HepG2 (cell line): ENCODE data around the gene OMG. TPM values are rescaled to one million over a fixed set of nuclear protein-coding genes. Genes with fewer than 3 reads are reported as not detected.

Experiments
- ATAC-seq: fragments of 200-7000 bp; cut with Tn5 transposase; 3 replicates; pipeline ENCODE4 v1.9.1; 2020; ENCODE audit warnings: mild to moderate bottlenecking, moderate library complexity
- BruUV-seq: library from RNA; stranded (reverse); fragments of 400-500 nt; replicated peaks from 2 replicates; lab custom pipeline; 2021; lab: Mats Ljungman, UMichigan
- CTCF ChIA-PET: fragments of 300-600 bp; formaldehyde crosslinking; extraction: SDS; loops from one replicate; lab custom pipeline; 2021; ENCODE audit warnings: low total read pairs, inconsistent platforms, low intra/inter-chr PET ratio; lab: Yijun Ruan, JAX
- POLR2A ChIA-PET: fragments of 350-600 bp; sonication (Branson Sonifier 250); formaldehyde crosslinking; loops from one replicate; lab custom pipeline; 2020; ENCODE audit warnings: antibody characterized with exemption, inconsistent platforms; lab: Yijun Ruan, JAX
- DNase-seq: peaks from one replicate; pipeline ENCODE4 v3.0.0-alpha.2; 2015; ENCODE audit warnings: low spot score
- FAIRE-seq: peaks from 3 replicates; lab custom pipeline; 2011; peaks lifted over from hg19 to GRCh38; lab: Jason Lieb, UNC
- H2AFZ ChIP-seq: one replicate; pipeline ENCODE4 v1.6.1; 2011; ENCODE audit warnings: low read length, inconsistent platforms
- H3K27ac ChIP-seq: fragments of 300-600 bp; 3 replicates; pipeline ENCODE4 v1.8.0; 2011; ENCODE audit warnings: mixed run types, mild to moderate bottlenecking, mixed read lengths, low read length, inconsistent platforms; ENCODE audit not compliant: insufficient read depth; ENCODE audit errors: extremely low read length
- H3K27me3 ChIP-seq, 2 experiments: fragments of 200-600 bp in 1 of 2; 2 replicates in 1 of 2; 3 replicates in 1 of 2; pipeline versions ENCODE4 v1.6.0 to v1.8.0; 2011; ENCODE audit warnings: low read length in 2 of 2, mild to moderate bottlenecking in 2 of 2, moderate library complexity in 2 of 2, inconsistent platforms in 1 of 2; ENCODE audit not compliant: insufficient read depth in 2 of 2, control insufficient read depth in 1 of 2
- H3K36me3 ChIP-seq, 2 experiments: fragments of 200-600 bp in 1 of 2; replicated peaks in 1 of 2; 2 replicates in 1 of 2; 3 replicates in 1 of 2; pipeline versions ENCODE4 v1.5.1 to v1.8.0; 2011; ENCODE audit warnings: low read length in 2 of 2, inconsistent platforms in 1 of 2; ENCODE audit not compliant: insufficient read depth in 2 of 2, control insufficient read depth in 1 of 2
- H3K4me1 ChIP-seq: 2 replicates; pipeline ENCODE4 v1.5.1; 2012; ENCODE audit warnings: low read length, inconsistent platforms; ENCODE audit not compliant: insufficient read depth
- H3K4me2 ChIP-seq: 2 replicates; pipeline ENCODE4 v1.6.0; 2011; ENCODE audit warnings: low read depth, low read length, inconsistent platforms
- H3K4me3 ChIP-seq, 3 experiments: fragments of 200-600 bp in 1 of 3; sonication (generic), shearing (Covaris generic) in 1 of 3; replicated peaks in 1 of 3; 2 replicates each; pipeline ENCODE4 v1.5.1; 2011 to 2016; ENCODE audit warnings: low read length in 3 of 3, inconsistent platforms in 2 of 3, low read depth in 2 of 3, mild to moderate bottlenecking in 2 of 3, control low read depth in 1 of 3, mixed read lengths in 1 of 3; ENCODE audit not compliant: insufficient read depth in 1 of 3
- H3K79me2 ChIP-seq: one replicate; pipeline ENCODE4 v1.6.1; 2011; ENCODE audit warnings: low read length, inconsistent platforms; ENCODE audit not compliant: insufficient read depth
- H3K9ac ChIP-seq: 2 replicates; pipeline ENCODE4 v1.6.0; 2011; ENCODE audit warnings: mild to moderate bottlenecking, low read depth, low read length, inconsistent platforms; ENCODE audit not compliant: insufficient read depth
- H3K9me3 ChIP-seq: 2 replicates; pipeline ENCODE4 v1.5.1; 2012; ENCODE audit warnings: mild to moderate bottlenecking, low read length
- H4K20me1 ChIP-seq: 2 replicates; pipeline ENCODE4 v1.6.0; 2011; ENCODE audit warnings: inconsistent platforms, mild to moderate bottlenecking, low read length, moderate library complexity; ENCODE audit not compliant: insufficient read depth
- AKAP8 ChIP-seq: sonication (generic); formaldehyde crosslinking; IDR thresholded peaks from 2 replicates; pipeline ENCODE4 v1.5.1; 2020; ENCODE audit warnings: mild to moderate bottlenecking, missing genetic modification reagents
- CBX5 ChIP-seq: sonication (generic); formaldehyde crosslinking; IDR thresholded peaks from 2 replicates; pipeline ENCODE4 v1.4.0; 2020; ENCODE audit warnings: missing genetic modification reagents, borderline replicate concordance
- CENPX ChIP-seq: sonication (generic); formaldehyde crosslinking; IDR thresholded peaks from 2 replicates; pipeline ENCODE4 v1.9.0; 2021; ENCODE audit warnings: mild to moderate bottlenecking, missing genetic modification reagents, moderate library complexity
- HCFC1 ChIP-seq: fragments of 150-350 bp; IDR thresholded peaks from 2 replicates; pipeline ENCODE4 v1.6.1; 2014; ENCODE audit warnings: low read depth, low read length
- HMGA1 ChIP-seq: sonication (generic); formaldehyde crosslinking; conservative IDR thresholded peaks from 2 replicates; pipeline ENCODE4 v1.4.0; 2020; ENCODE audit warnings: missing genetic modification reagents
- KAT8 ChIP-seq: IDR thresholded peaks from 2 replicates; pipeline ENCODE4 v1.6.1; 2016; ENCODE audit warnings: missing genetic modification reagents, missing compliant biosample characterization
- MBNL3 ChIP-seq: fragments of 250-450 bp; sonication (Bioruptor Pico); conservative IDR thresholded peaks from 2 replicates; pipeline ENCODE4 v1.8.0; 2022; ENCODE audit warnings: mild to moderate bottlenecking, inconsistent platforms
- MXD4 ChIP-seq: IDR thresholded peaks from 2 replicates; pipeline ENCODE4 v1.6.1; 2016; ENCODE audit warnings: mild to moderate bottlenecking, missing biosample characterization, missing genetic modification reagents
- NBN ChIP-seq: fragments of 450-650 bp; conservative IDR thresholded peaks from 2 replicates; pipeline ENCODE4 v1.6.1; 2017
- ONECUT2 ChIP-seq: sonication (generic); formaldehyde crosslinking; IDR thresholded peaks from 2 replicates; pipeline ENCODE4 v1.4.0; 2020; ENCODE audit warnings: missing genetic modification reagents
- TBP ChIP-seq: sonication (generic); formaldehyde crosslinking; IDR thresholded peaks from 2 replicates; pipeline ENCODE4 v1.5.0; 2020; ENCODE audit warnings: missing genetic modification reagents
- ZBTB2 ChIP-seq: sonication (generic); formaldehyde crosslinking; IDR thresholded peaks from 2 replicates; pipeline ENCODE4 v1.8.0; 2022; ENCODE audit warnings: low read depth, missing genetic modification reagents
- ZNF138 ChIP-seq: sonication (generic); formaldehyde crosslinking; IDR thresholded peaks from 2 replicates; pipeline ENCODE4 v1.5.0; 2020; ENCODE audit warnings: mild to moderate bottlenecking, low read depth, missing genetic modification reagents
- ZNF33A ChIP-seq: sonication (generic); formaldehyde crosslinking; IDR thresholded peaks from 2 replicates; pipeline ENCODE4 v1.5.1; 2020; ENCODE audit warnings: missing genetic modification reagents, mild to moderate bottlenecking, moderate library complexity, borderline replicate concordance
- ZSCAN21 ChIP-seq: sonication (generic); formaldehyde crosslinking; IDR thresholded peaks from 2 replicates; pipeline ENCODE4 v1.8.0; 2022; ENCODE audit warnings: mild to moderate bottlenecking, missing genetic modification reagents, moderate library complexity, borderline replicate concordance
- ZSCAN29 ChIP-seq: sonication (generic); formaldehyde crosslinking; conservative IDR thresholded peaks from 2 replicates; pipeline ENCODE4 v1.4.0; 2020; ENCODE audit warnings: mild to moderate bottlenecking, missing genetic modification reagents
- WGBS: methylation state at CpG from one replicate; pipeline ENCODE4 v1.1.6; 2017; ENCODE audit warnings: low lambda C conversion rate; 5-methylcytosine and 5-hydroxymethylcytosine counted together
- in situ Hi-C: cut with HindIII; loops from 2 replicates; pipeline ENCODE4 v1.10.0; 2017; ENCODE audit warnings: low pct_unique_long_range_greater_than_20kb; ENCODE audit not compliant: extremely low pct_ligation_motif_present
- intact Hi-C: fragments of 100-400 bp; cut with micrococcal nuclease; formaldehyde crosslinking; loops from one replicate; pipeline ENCODE4 v1.10.0; 2022; ENCODE audit not compliant: unreplicated experiment
- polyA plus RNA-seq, 8 experiments: library from polyadenylated mRNA; depleted of rRNA in 3 of 8; stranded (reverse) in 7 of 8; unstranded in 1 of 8; fragments of >200 nt; fragmentation: Illumina TruSeq in 4 of 8; extraction: Trizol in 4 of 8; gene quantifications; 2 replicates each; pipeline versions ENCODE4 v1.2.1 to v1.2.3, GENCODE V29; 2011 to 2016; ENCODE audit warnings: low read depth in 4 of 8, missing spikeins in 1 of 8, mixed read lengths in 1 of 8; ENCODE audit not compliant: insufficient read depth in 1 of 8
- total RNA-seq, 5 experiments: library from RNA; depleted of rRNA; stranded (reverse); fragments of >200 nt; fragmentation: Illumina TruSeq; extraction: Trizol; gene quantifications; 2 replicates each; pipeline ENCODE4 v1.2.3, GENCODE V29; 2016; ENCODE audit warnings: low read depth in 1 of 5
- TF ChIP-seq, protein P1 (sequence below): sonication (generic); formaldehyde crosslinking; IDR thresholded peaks from 2 replicates; pipeline ENCODE4 v1.4.0; 2020; ENCODE audit warnings: mild to moderate bottlenecking, missing genetic modification reagents
- TF ChIP-seq, protein P2 (sequence below): sonication (generic); formaldehyde crosslinking; IDR thresholded peaks from 2 replicates; pipeline ENCODE4 v1.5.0; 2020; ENCODE audit warnings: mild to moderate bottlenecking, low read depth, missing genetic modification reagents, borderline replicate concordance
- TF ChIP-seq, protein P3 (sequence below): sonication (generic); formaldehyde crosslinking; IDR thresholded peaks from 2 replicates; pipeline ENCODE4 v1.8.0; 2022; ENCODE audit warnings: mild to moderate bottlenecking, missing genetic modification reagents, moderate library complexity

Gene OMG
- total and polyA plus RNA-seq, 2 of the 13 experiments (the other 11 are each of a cell fraction or from before 2014, with no cell fraction given) = not detected

GRCh38 chr17:31299624-31300023, 2.6 kb upstream of the OMG start (continued):
- TF ChIP-seq, protein P1, sequence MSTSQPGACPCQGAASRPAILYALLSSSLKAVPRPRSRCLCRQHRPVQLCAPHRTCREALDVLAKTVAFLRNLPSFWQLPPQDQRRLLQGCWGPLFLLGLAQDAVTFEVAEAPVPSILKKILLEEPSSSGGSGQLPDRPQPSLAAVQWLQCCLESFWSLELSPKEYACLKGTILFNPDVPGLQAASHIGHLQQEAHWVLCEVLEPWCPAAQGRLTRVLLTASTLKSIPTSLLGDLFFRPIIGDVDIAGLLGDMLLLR = no peak
- TF ChIP-seq ZNF33A (CRISPR knock-in tag) (no peak), ZSCAN29 (CRISPR knock-in tag) (no peak), TBP (CRISPR knock-in tag) (no peak), ZSCAN21 (CRISPR knock-in tag) (no peak), AKAP8 (CRISPR knock-in tag) (no peak), MXD4 (no peak), HMGA1 (CRISPR knock-in tag) (no peak), ZNF138 (no peak), HCFC1 (no peak)

- ChIA-PET CTCF (no interaction called here), POLR2A (no interaction called here)
- TF ChIP-seq, protein P2, sequence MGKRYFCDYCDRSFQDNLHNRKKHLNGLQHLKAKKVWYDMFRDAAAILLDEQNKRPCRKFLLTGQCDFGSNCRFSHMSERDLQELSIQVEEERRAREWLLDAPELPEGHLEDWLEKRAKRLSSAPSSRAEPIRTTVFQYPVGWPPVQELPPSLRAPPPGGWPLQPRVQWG = no peak
- TF ChIP-seq KAT8 (CRISPR knock-in tag) (no peak), MBNL3 (CRISPR knock-in tag) (no peak), NBN (no peak), CBX5 (CRISPR knock-in tag) (no peak), ZBTB2 (CRISPR knock-in tag) (no peak), CENPX (no peak), ONECUT2 (CRISPR knock-in tag) (no peak)
- TF ChIP-seq, protein P3, sequence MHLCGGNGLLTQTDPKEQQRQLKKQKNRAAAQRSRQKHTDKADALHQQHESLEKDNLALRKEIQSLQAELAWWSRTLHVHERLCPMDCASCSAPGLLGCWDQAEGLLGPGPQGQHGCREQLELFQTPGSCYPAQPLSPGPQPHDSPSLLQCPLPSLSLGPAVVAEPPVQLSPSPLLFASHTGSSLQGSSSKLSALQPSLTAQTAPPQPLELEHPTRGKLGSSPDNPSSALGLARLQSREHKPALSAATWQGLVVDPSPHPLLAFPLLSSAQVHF (CRISPR knock-in tag) = no peak
- no TSS peak for BruUV-seq
- no peaks in the 10 kb centered on the region for H4K20me1 ChIP-seq
- H3K4me1 ChIP-seq = no peaks in the 10 kb centered on the region
- intact Hi-C loops (no loop called here), in situ Hi-C loops (no loop called here)
- DNase-seq (no peak), FAIRE-seq (no peak), ATAC-seq (no peak)
- H3K79me2 ChIP-seq = no peaks in the 10 kb centered on the region
- no peaks in the 10 kb centered on the region; a peak in 2 of 5 replicates for H3K36me3 ChIP-seq
- H3K27me3 ChIP-seq = no peaks in the 10 kb centered on the region
- H3K4me3 ChIP-seq = no peak overlapping the region
- H3K9me3 ChIP-seq = no peaks in the 10 kb centered on the region
- no peak overlapping the region for H2AFZ ChIP-seq
- 93% methylated on average over 2 of the region's 2 CpGs for WGBS
- H3K27ac ChIP-seq = no peak overlapping the region
- H3K9ac ChIP-seq = no peak overlapping the region
- H3K4me2 ChIP-seq = no peak overlapping the region
These were observed 897 bp downstream of the OMG start for GRCh38 chr17:31296142-31296541.
